H1 (cell line): ENCODE measurements around the gene KCNA1. TPM values are rescaled to one million over a fixed set of nuclear protein-coding genes. Genes with fewer than 3 reads are reported as not detected.

ENCODE experiments used
- CTCF ChIA-PET: fragments of 300-600 bp; sonication (Branson Sonifier 250); formaldehyde crosslinking; loops from one replicate; lab custom pipeline; 2021; ENCODE audit not compliant: partially characterized antibody; lab: Charles Lee
- POLR2A ChIA-PET: fragments of 300-600 bp; sonication (Branson Sonifier 250); formaldehyde crosslinking; loops from one replicate; lab custom pipeline; 2021; ENCODE audit warnings: inconsistent platforms; ENCODE audit not compliant: partially characterized antibody; lab: Charles Lee
- DNase-seq, 2 experiments: peaks; one replicate each; pipeline versions ENCODE4 v3.0.0 to v3.0.0-alpha.2; 2010 to 2022; ENCODE audit warnings: low spot score in 2 of 2, low read depth in 1 of 2, mixed read lengths in 1 of 2
- FAIRE-seq: peaks from 2 replicates; lab custom pipeline; 2011; peaks lifted over from hg19 to GRCh38; lab: Jason Lieb, UNC
- H2AFZ ChIP-seq: 2 replicates; pipeline ENCODE4 v1.8.1; 2012; ENCODE audit warnings: low read length, inconsistent platforms
- H2AK5ac ChIP-seq: 2 replicates; pipeline ENCODE4 v1.6.1; 2013; ENCODE audit warnings: low read depth, low read length
- H2BK120ac ChIP-seq: replicated peaks from 2 replicates; pipeline ENCODE3; 2013; ENCODE audit warnings: low read depth, low read length, inconsistent platforms
- H2BK12ac ChIP-seq: 2 replicates; pipeline ENCODE4 v1.6.1; 2013; ENCODE audit warnings: low read depth, low read length
- H2BK15ac ChIP-seq: 2 replicates; pipeline ENCODE4 v1.6.1; 2013; ENCODE audit warnings: low read length
- H2BK20ac ChIP-seq: 2 replicates; pipeline ENCODE4 v1.6.1; 2013; ENCODE audit warnings: low read length
- H2BK5ac ChIP-seq: 2 replicates; pipeline ENCODE4 v1.6.1; 2013; ENCODE audit warnings: low read depth, low read length
- H3K14ac ChIP-seq: 2 replicates; pipeline ENCODE4 v1.6.1; 2013; ENCODE audit warnings: inconsistent platforms; ENCODE audit not compliant: insufficient read length
- H3K18ac ChIP-seq: 2 replicates; pipeline ENCODE4 v1.6.1; 2013; ENCODE audit warnings: low read length; ENCODE audit errors: extremely low read depth
- H3K23ac ChIP-seq: 2 replicates; pipeline ENCODE4 v1.6.1; 2013; ENCODE audit warnings: inconsistent platforms; ENCODE audit not compliant: insufficient read length
- H3K23me2 ChIP-seq: 2 replicates; pipeline ENCODE4 v1.6.1; 2013; ENCODE audit warnings: low read depth, low read length
- H3K27ac ChIP-seq: 2 replicates; pipeline ENCODE4 v1.6.1; 2011; ENCODE audit warnings: low read depth, low read length, inconsistent platforms
- H3K27me3 ChIP-seq, 4 experiments: replicated peaks in 1 of 4; 1 replicate in 1 of 4; 2 replicates in 3 of 4; pipeline versions ENCODE4 v1.6.1 to v1.8.1; 2011 to 2013; ENCODE audit warnings: low read length in 3 of 4, mild to moderate bottlenecking in 3 of 4, inconsistent platforms in 2 of 4, mixed read lengths in 2 of 4, moderate library complexity in 1 of 4; ENCODE audit not compliant: control insufficient read depth in 3 of 4, insufficient read depth in 3 of 4; ENCODE audit errors: extremely low read depth in 1 of 4
- H3K36me3 ChIP-seq, 4 experiments: 2 replicates each; pipeline versions ENCODE4 v1.6.1 to v1.8.1; 2011 to 2013; ENCODE audit warnings: mild to moderate bottlenecking in 4 of 4, low read length in 3 of 4, moderate library complexity in 2 of 4, control low read depth in 1 of 4, inconsistent platforms in 1 of 4; ENCODE audit not compliant: insufficient read depth in 4 of 4, control insufficient read depth in 2 of 4
- H3K4ac ChIP-seq: replicated peaks from 2 replicates; pipeline ENCODE3; 2013; ENCODE audit warnings: low read length, low read depth, mixed read lengths, inconsistent platforms; ENCODE audit not compliant: insufficient read length
- H3K4me1 ChIP-seq, 4 experiments: replicated peaks in 1 of 4; 1 replicate in 1 of 4; 2 replicates in 3 of 4; pipeline versions ENCODE4 v1.6.1 to v1.8.1; 2011 to 2013; ENCODE audit warnings: low read length in 3 of 4, inconsistent platforms in 2 of 4, mixed read lengths in 1 of 4; ENCODE audit not compliant: insufficient read depth in 4 of 4, control insufficient read depth in 3 of 4
- H3K4me2 ChIP-seq, 2 experiments: 2 replicates each; pipeline versions ENCODE4 v1.6.1 to v1.8.1; 2011 to 2013; ENCODE audit warnings: low read depth in 2 of 2, low read length in 2 of 2, control low read depth in 1 of 2, inconsistent platforms in 1 of 2, mild to moderate bottlenecking in 1 of 2; ENCODE audit not compliant: insufficient read depth in 1 of 2
- H3K4me3 ChIP-seq, 4 experiments: fragments of 200-600, 300-600 bp in 1 of 4; sonication (generic), shearing (Covaris generic), sonication (Bioruptor Twin) in 1 of 4; 2 replicates each; pipeline versions ENCODE4 v1.5.1 to v1.8.1; 2011 to 2016; ENCODE audit warnings: low read length in 4 of 4, low read depth in 3 of 4, control low read depth in 2 of 4, inconsistent platforms in 2 of 4, mild to moderate bottlenecking in 2 of 4, mixed read lengths in 1 of 4, moderate library complexity in 1 of 4; ENCODE audit not compliant: insufficient read depth in 2 of 4; ENCODE audit errors: extremely low read depth in 1 of 4
- H3K56ac ChIP-seq: replicated peaks from 2 replicates; pipeline ENCODE3; 2013; ENCODE audit warnings: low read depth, mild to moderate bottlenecking, mixed read lengths, low read length, inconsistent platforms; ENCODE audit not compliant: insufficient read length
- H3K79me1 ChIP-seq: 2 replicates; pipeline ENCODE4 v1.6.1; 2013; ENCODE audit warnings: low read depth, low read length, control low read depth
- H3K79me2 ChIP-seq, 2 experiments: 2 replicates each; pipeline versions ENCODE4 v1.6.1 to v1.8.1; 2012 to 2013; ENCODE audit warnings: low read length in 2 of 2, mild to moderate bottlenecking in 2 of 2, inconsistent platforms in 1 of 2; ENCODE audit not compliant: insufficient read depth in 2 of 2, control insufficient read depth in 1 of 2
- H3K9ac ChIP-seq, 4 experiments: replicated peaks in 1 of 4; 1 replicate in 1 of 4; 2 replicates in 3 of 4; pipeline versions ENCODE4 v1.6.1 to v1.8.1; 2011 to 2013; ENCODE audit warnings: low read depth in 3 of 4, low read length in 3 of 4, control low read depth in 2 of 4, mild to moderate bottlenecking in 2 of 4, moderate library complexity in 2 of 4, inconsistent platforms in 1 of 4; ENCODE audit errors: extremely low read depth in 1 of 4
- H3K9me3 ChIP-seq, 2 experiments: 2 replicates each; pipeline versions ENCODE4 v1.6.1 to v1.8.1; 2012 to 2013; ENCODE audit warnings: mild to moderate bottlenecking in 2 of 2, moderate library complexity in 2 of 2, control low read depth in 1 of 2, inconsistent platforms in 1 of 2, low read depth in 1 of 2, low read length in 1 of 2, mixed read lengths in 1 of 2; ENCODE audit not compliant: insufficient read depth in 2 of 2
- H4K20me1 ChIP-seq, 2 experiments: replicated peaks in 1 of 2; 2 replicates each; pipeline versions ENCODE3 to v1.8.1; 2011 to 2013; ENCODE audit warnings: inconsistent platforms in 2 of 2, low read length in 2 of 2, mild to moderate bottlenecking in 1 of 2; ENCODE audit not compliant: insufficient read depth in 2 of 2, control insufficient read depth in 1 of 2
- H4K5ac ChIP-seq: 2 replicates; pipeline ENCODE4 v1.6.1; 2013; ENCODE audit warnings: low read length, low read depth, mixed read lengths, inconsistent platforms; ENCODE audit not compliant: insufficient read length
- H4K8ac ChIP-seq: 2 replicates; pipeline ENCODE4 v1.8.0; 2013; ENCODE audit warnings: mild to moderate bottlenecking, moderate library complexity, low read length, inconsistent platforms; ENCODE audit not compliant: insufficient read depth; ENCODE audit errors: extremely low read depth
- H4K91ac ChIP-seq: replicated peaks from 2 replicates; pipeline ENCODE3; 2013; ENCODE audit warnings: low read length, mixed read lengths, inconsistent platforms; ENCODE audit not compliant: insufficient read length
- BCL11A ChIP-seq, 2 experiments: IDR thresholded peaks; one replicate each; pipeline ENCODE4 v1.6.1; 2011; ENCODE audit warnings: low read depth in 2 of 2, low read length in 2 of 2, mild to moderate bottlenecking in 2 of 2
- CBX8 ChIP-seq: fragments of 300-800, 300-1000 bp; sonication (generic); IDR thresholded peaks from 2 replicates; pipeline ENCODE4 v1.7.1; 2016; ENCODE audit warnings: low read depth, low read length, borderline replicate concordance
- CHD1 ChIP-seq: IDR thresholded peaks from 2 replicates; pipeline ENCODE4 v1.6.1; 2012; ENCODE audit warnings: low read depth, low read length, improper control_type of control experiment
- CREB1 ChIP-seq: IDR thresholded peaks from 2 replicates; pipeline ENCODE4 v1.6.1; 2012; ENCODE audit warnings: inconsistent platforms
- CTBP2 ChIP-seq: IDR thresholded peaks from 2 replicates; pipeline ENCODE4 v1.7.0; 2011; ENCODE audit warnings: borderline replicate concordance, mild to moderate bottlenecking, moderate library complexity, mixed read lengths, low read length; ENCODE audit not compliant: insufficient read depth, insufficient read length
- GABPA ChIP-seq: IDR thresholded peaks from 2 replicates; pipeline ENCODE4 v1.6.1; 2011; ENCODE audit warnings: mild to moderate bottlenecking, low read length, moderate library complexity, borderline replicate concordance; ENCODE audit not compliant: insufficient read depth
- GTF2F1 ChIP-seq: IDR thresholded peaks from 2 replicates; pipeline ENCODE4 v1.6.1; 2012; ENCODE audit warnings: low read depth, low read length, improper control_type of control experiment, borderline replicate concordance
- KDM5A ChIP-seq: fragments of 200-600 bp; IDR thresholded peaks from 2 replicates; pipeline ENCODE4 v1.7.1; 2012; ENCODE audit warnings: mild to moderate bottlenecking, low read length, inconsistent platforms, mixed read lengths
- PHF8 ChIP-seq: fragments of 200-600 bp; sonication (generic); conservative IDR thresholded peaks from 2 replicates; pipeline ENCODE4 v1.7.1; 2012; ENCODE audit warnings: low read depth, mild to moderate bottlenecking, inconsistent platforms, low read length, moderate library complexity
- RNF2 ChIP-seq: fragments of 200-900, 300-1000 bp; sonication (generic); IDR thresholded peaks from 2 replicates; pipeline ENCODE4 v1.7.1; 2016; ENCODE audit warnings: borderline replicate concordance, low read depth, mild to moderate bottlenecking, antibody characterized with exemption, low read length; ENCODE audit not compliant: poor library complexity, severe bottlenecking; ENCODE audit errors: missing control alignments
- SAP30 ChIP-seq: fragments of 300-600 bp; sonication (generic); IDR thresholded peaks from 2 replicates; pipeline ENCODE4 v1.7.1; 2012; ENCODE audit warnings: low read length, moderate library complexity, mild to moderate bottlenecking, inconsistent platforms; ENCODE audit not compliant: insufficient read depth, insufficient replicate concordance
- SIX5 ChIP-seq: IDR thresholded peaks from 2 replicates; pipeline ENCODE4 v1.6.1; 2011; ENCODE audit warnings: mild to moderate bottlenecking, low read depth, low read length
- SP2 ChIP-seq: IDR thresholded peaks from 2 replicates; pipeline ENCODE4 v1.6.1; 2012; ENCODE audit warnings: mild to moderate bottlenecking, low read length, inconsistent platforms
- TBP ChIP-seq: IDR thresholded peaks from 2 replicates; pipeline ENCODE4 v1.6.1; 2011; ENCODE audit warnings: low read depth, low read length, improper control_type of control experiment
- TEAD4 ChIP-seq: IDR thresholded peaks from 2 replicates; pipeline ENCODE4 v1.6.1; 2012; ENCODE audit warnings: low read depth, low read length, inconsistent platforms, mixed read lengths
- WGBS, 2 experiments: shearing (Covaris generic) in 1 of 2; methylation state at CpG; one replicate each; pipeline versions ENCODE4 v1.1.6 to v1.1.7; 2013 to 2015; ENCODE audit warnings: low lambda C conversion rate in 2 of 2, mixed read lengths in 2 of 2, inconsistent platforms in 1 of 2, low coverage in 1 of 2, missing lambda C conversion rate in 1 of 2; ENCODE audit not compliant: insufficient replicate concordance in 2 of 2, insufficient coverage in 1 of 2, insufficient read length in 1 of 2; ENCODE audit errors: extremely low coverage in 1 of 2, missing lambda C conversion rate in 1 of 2; 5-methylcytosine and 5-hydroxymethylcytosine counted together
- polyA plus RNA-seq, 7 experiments: library from polyadenylated mRNA; depleted of rRNA in 3 of 7; stranded (reverse) in 5 of 7; unstranded in 2 of 7; fragments of >200 nt in 5 of 7; fragments of 200-250 nt in 2 of 7; gene quantifications; 1 replicate in 5 of 7; 2 replicates in 1 of 7; 4 replicates in 1 of 7; pipeline versions ENCODE4 v1.2.1 to v1.2.3, GENCODE V29; 2011 to 2013; ENCODE audit warnings: missing spikeins in 2 of 7, mixed read lengths in 2 of 7
- total RNA-seq: library from RNA; stranded (reverse); fragmentation: NEBNext Ultra II Directional; extraction: Animal tissue kit (Norgen Biotek cat#: 25700); gene quantifications from 2 replicates; pipeline ENCODE4 v1.2.1, GENCODE V29; 2021

KCNA1 gene
- total and polyA plus RNA-seq, 2 of the 8 experiments (the other 6 are each of a cell fraction or from before 2014, with no cell fraction given): 0.23 to 0.30 TPM

DNA sequence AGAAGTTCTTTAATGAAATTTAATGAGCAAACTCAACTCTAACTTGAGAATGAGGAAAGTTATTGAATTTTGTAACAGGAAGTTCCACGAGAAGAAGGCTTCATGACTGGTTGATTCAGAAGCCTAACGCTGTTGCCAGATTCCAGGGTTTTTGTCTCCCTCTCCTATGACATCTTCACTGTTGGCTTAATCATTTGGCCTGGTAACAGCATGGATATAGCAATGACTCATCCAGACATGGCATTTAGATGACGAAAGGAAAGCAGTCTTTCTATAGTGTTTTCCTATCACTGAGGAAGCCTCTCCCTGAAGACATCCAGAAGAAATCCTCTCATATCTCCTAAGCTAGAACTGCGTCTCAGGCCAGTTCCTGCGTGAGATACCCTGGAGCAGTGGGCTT lies 9.4 kb upstream of the KCNA1 start:
- no peaks in the 10 kb centered on the region for H3K79me2 ChIP-seq
- H2BK120ac ChIP-seq: no peak overlapping the region
- CTCF ChIA-PET: interaction anchor here (0.7 to 2.3 kb wide), 5 partner anchors 16 to 102 kb away, joined by 3 to 6 read pairs (median 4); no protein-coding TSS in a partner anchor
- H3K9me3 ChIP-seq: no peaks in the 10 kb centered on the region
- H3K23ac ChIP-seq: no peak overlapping the region
- no peak overlapping the region for H3K27ac ChIP-seq
- no peak overlapping the region for H3K4ac ChIP-seq
- no peak overlapping the region for H3K18ac ChIP-seq
- H3K4me3 ChIP-seq: no peak overlapping the region
- no peak overlapping the region for H3K56ac ChIP-seq
- no peaks in the 10 kb centered on the region for H3K79me1 ChIP-seq
- H4K5ac ChIP-seq: no peak overlapping the region
- no peak overlapping the region for H3K9ac ChIP-seq
- 84% methylated on average over 5 of the region's 5 CpGs; no CpG with 5 or more reads in 1 of the 2 experiments for whole genome bisulfite sequencing, 2 experiments
- H2BK12ac ChIP-seq: no peak overlapping the region
- no peaks in the 10 kb centered on the region for H3K4me1 ChIP-seq
- no peaks in the 10 kb centered on the region for H3K23me2 ChIP-seq
- no peaks in the 10 kb centered on the region for H4K20me1 ChIP-seq
- no peak overlapping the region for H2BK20ac ChIP-seq
- no peak overlapping the region for H2AK5ac ChIP-seq
- no peak overlapping the region for H4K8ac ChIP-seq
- no peak overlapping the region for H2BK5ac ChIP-seq
- H3K36me3 ChIP-seq: no peaks in the 10 kb centered on the region
- no peak overlapping the region for H2AFZ ChIP-seq
- no peak overlapping the region for H3K4me2 ChIP-seq
- no peak overlapping the region for H2BK15ac ChIP-seq
- DNase-seq: no peak
- no peak overlapping the region for H4K91ac ChIP-seq
- no peak overlapping the region for H3K14ac ChIP-seq
- POLR2A ChIA-PET: no interaction called here
- no peak for FAIRE-seq
- H3K27me3 ChIP-seq: no peaks in the 10 kb centered on the region; a peak in 1 of 7 replicates
- no peak for TF ChIP-seq CBX8
- no peak for TF ChIP-seq SAP30
- TF ChIP-seq TEAD4: no peak
- no peak for TF ChIP-seq GTF2F1
- no peak for TF ChIP-seq SP2
- TF ChIP-seq CREB1: no peak
- no peak for TF ChIP-seq TBP
- TF ChIP-seq CHD1: no peak
- TF ChIP-seq BCL11A (IDR thresholded peaks at IDR 0.05; ENCODE audit: low read depth in 2 of 2, low read length in 2 of 2): no peak
- TF ChIP-seq KDM5A: no peak
- TF ChIP-seq PHF8: no peak
- no peak for TF ChIP-seq RNF2
- no peak for TF ChIP-seq SIX5
- no peak for TF ChIP-seq GABPA
- no peak for TF ChIP-seq CTBP2
